Fibroblast of the conjunctiva (primary cell): ENCODE measurements around the gene NEURL3.
A peak's percentile ranks its signal among the peaks of the same experiment; 100 is the strongest.
"Not testable (repeated sequence)": the region's sequence is repeated elsewhere in the genome, so short reads cannot be mapped to it uniquely, and the experiment has no call there.

ENCODE experiments used
- DNase-seq: peaks from one replicate; pipeline ENCODE4 v3.0.0-alpha.2; 2010; ENCODE audit warnings: low read depth

NEURL3 gene

DNA sequence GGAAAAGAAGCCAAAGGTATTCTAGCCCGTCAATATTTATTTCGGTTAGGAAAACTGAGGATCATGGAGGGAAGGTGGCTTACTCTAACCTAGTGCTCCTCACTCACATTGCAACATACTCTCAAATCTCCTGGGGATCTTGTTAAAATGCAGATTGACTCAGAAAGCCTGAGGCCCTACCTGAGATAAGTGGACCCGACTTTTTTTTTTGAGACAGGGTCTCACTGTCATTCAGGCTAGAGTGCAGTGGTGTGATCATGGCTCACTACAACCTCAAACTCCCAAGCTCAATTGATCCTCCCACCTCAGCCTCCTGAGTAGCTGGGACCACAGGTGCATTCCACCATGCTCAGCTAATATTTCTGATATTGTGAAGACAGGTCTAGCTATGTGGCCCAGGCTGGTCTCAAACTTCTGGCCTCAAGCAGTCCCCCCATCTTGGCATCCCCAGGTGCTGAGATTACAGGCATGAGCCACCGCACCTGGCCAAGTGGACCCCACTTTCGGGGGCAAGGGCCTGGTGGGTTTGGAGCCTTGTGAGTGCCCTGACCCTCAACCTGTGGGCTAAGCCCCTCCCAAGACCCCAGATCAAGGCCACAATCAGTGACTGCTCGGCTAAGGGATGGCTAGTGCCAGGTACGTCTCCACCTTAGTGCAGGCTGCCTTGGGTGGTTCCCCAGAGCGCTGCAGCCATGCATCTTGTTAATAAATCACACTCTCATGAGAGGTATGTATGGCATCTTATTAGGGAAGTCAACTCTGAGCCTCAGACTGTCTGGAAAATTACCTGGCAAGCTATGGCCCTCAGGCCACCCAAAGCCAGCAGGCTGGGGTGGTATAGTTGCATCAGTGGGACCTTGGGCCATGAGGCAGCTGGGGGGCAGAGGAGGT lies 1.1 kb upstream of the NEURL3 start:
- DNase-seq = no peak

DNA sequence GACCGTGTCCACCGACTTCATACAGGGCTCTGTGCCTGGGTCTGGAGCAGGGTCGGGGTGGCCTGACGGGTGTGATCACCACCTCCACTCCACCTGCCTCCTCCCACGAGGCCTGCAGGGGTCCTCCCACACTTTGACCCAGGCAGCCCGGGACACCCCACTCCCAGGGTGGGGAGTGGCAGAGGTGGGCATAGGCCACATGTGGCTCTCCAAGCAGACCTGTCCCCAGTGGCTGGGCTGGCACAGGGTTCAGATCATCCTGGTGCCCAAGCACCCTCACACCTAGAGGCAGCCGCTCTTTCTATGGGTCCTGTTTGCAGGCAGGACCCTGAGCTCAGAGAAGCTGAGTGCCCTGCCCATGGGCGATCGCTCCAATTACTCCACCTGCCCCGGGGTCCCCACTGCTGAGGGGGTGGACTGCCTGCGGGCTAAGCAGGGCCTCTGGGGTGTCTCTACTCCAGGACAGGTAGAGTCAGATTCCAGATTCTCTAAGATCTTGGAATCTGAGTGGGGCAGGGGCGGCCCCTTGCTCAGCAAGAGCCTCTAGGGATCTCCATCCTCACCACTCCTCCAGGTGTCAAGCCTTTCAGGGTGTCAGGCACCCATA lies 1.4 kb downstream of the NEURL3 start:
- DNase-seq = no peak

DNA sequence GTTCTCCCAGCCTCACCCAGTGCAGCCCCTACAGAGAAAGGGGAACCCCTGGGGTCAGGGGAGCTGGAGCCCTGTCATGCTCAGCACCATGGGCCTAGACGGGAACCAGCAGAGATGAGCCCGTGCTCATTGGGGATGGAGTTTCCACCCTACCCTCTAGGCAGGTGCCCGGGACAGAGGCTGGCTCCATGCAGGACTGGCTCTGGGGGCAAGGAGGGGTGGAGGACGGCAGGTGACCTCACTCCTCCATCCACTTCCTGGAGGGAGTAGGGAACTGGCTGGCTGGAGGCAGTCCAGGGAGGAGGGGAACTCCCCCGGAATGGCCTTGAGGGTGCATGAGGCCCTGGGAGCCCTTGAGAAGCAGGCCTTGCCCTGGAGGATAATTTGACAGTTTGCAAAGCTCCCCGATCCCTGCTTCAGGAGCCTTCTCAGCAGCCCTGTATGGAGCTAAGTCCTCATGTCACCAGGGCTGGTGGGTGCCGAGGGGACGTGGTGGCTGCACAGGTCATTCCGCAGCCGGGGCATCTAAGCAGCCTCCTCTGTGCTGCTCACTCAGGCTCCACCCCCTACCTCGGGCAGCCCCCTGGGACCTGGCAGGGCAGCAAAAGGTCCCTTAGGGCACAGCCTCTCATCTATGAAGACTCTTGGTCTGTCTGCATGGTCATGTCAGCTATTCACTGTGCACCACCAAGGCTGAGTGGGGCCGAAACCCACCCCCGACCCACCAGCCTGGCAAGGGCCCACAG lies 2.1 kb downstream of the NEURL3 start:
- DNase-seq = no peak

DNA sequence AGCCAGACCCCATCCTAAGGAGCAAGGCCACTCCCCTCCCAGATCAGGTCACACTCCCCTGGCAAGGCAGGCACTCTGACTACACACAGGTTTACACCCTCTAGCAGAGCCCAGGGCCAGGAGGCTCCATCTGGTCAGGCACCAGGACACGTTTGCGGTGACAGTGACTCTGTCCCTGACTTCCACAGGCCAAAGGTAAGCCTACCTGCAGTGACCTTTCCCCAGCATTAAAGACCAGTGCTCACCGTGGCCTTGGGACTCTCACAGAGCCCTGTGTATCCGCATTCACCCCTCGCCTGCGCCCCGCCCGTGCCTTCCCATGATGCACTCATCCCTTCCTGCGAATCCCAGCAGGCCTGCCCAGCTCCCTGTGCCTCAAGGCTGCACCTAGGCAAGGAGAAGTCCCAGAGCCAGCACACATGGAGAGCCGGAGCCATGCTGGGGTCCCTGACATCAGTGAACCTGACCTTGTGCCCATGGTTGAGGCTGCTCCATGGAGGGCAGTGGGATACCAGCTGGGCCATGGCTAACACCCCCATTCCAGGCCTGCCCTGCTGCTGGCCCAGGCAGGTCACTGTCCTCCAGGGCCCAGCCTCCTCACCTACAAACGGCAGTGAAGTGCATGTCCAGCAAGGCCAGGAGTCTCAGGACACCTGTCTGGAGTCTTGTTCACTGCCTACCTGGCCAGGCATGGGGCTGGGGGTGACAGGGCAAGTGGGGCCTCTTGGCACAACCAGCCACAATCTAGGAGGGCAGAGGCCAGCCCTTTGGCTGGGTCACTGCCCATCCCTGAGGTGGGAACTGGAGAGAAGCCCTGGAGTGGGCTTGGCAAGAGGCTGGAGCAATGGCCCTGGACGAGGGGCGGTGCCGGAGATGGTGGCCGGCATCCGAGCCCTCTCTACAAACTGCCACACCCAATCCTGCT lies 3.0 kb downstream of the NEURL3 start:
- no peak for DNase-seq

DNA sequence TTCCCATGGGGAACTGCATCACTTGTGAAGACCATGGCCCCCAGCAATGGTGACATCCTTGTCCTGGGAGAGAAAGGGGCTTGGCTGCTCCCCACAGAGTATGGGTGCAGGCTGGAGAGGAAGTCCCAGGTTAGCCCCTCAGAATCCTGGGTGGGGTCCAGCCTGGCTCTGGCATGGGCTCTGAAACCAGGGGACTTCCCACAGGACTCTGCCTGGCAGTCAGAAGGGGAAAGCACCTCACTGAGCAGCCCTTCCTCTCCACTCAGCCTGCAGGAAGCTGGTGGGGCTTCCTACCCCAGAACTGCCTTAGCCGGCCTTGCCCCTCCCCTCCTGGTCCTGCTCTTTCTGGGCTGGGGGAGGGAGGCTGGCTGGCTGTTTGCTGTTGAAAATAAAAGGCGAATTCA lies 3.7 kb downstream of the NEURL3 start:
- no peak for DNase-seq

- DNase-seq = no peak
Measured at GRCh38 chr2:96500385-96501066, 4.6 kb downstream of the NEURL3 start.

DNA sequence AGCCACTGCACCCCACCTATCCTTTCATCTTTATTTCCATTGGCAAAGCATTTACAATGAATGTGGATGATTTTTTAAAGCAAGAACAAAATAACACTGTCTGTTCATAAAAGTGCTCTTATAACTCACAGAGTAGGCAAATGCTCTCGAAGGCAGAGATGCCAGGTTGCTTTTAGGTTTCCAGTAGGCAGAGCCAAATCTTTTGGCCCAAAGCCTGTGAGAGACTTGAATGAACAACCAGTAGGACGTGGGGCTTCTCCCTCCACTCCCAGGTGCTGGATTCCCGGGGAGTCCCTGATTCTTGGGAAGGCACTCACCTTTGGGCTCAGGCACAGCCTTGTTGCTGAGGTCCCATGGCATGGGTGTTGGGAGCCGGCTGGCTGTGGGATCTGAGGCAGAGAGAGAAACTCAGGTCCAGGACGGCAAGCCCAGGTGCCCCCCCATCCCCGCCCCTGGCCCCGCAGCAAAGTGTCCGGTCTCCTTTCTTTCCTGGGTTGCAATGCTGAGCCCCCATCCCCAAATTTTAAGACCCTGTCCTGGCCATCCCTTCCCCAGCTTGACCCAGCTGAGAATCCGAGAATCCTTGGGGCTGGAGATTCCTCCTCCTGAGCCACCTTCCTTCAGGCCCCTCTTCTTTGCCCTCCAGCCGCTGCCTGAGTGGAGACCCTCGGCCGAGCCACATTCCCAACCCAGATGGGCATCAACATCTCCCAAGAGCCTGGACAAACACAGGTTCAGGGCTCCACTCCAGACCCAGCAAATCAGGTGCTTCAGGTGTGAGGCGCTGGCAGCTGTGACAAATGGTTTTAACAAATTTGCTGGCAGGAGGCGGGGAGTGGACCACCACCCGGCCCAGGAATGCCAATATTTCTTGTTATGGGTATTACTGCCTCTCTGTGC lies 5.8 kb downstream of the NEURL3 start:
- DNase-seq = no peak

DNA sequence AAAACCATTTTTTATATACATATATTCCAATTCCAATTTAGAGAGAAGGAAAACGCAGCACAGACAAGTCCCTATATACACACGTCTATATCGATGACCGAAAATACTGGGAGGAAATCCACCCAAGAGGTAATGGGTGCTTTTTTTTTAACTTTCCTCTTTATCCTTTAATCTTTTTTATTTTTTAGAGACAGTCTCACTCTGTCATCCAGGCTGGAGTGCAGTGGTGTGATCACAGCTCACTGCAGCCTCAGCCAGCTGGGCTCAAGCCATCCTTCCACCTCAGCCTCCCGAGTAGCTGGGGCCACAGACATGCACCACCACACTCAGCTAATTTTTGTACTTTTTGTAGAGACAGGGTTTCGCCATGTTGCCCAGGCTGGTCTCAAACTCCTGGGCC lies 6.5 kb downstream of the NEURL3 start:
- DNase-seq = not testable (repeated sequence)

DNA sequence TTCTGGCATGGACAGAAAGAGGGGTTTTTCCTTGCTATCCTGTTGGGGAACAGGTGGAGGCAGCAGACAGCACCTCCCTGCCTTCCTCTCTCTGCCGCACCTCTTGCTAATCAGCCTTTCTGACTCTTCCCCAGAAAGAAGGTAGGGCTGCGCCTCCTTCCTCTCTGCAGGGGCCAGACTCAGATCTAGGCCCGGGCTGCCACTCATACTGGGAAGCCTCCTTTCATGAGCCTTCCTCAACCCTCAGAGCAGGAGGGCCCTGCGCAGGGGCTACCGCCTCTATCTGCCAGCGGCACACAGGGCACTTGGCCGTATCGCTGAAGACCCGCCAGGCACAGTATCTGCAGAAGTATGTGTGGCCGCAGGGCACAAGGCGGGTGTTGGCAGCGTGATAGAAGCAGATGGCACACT lies 7.1 kb downstream of the NEURL3 start:
- no peak for DNase-seq

- no peak for DNase-seq
Measured at GRCh38 chr2:96495982-96496629, 9.1 kb downstream of the NEURL3 start.

- no peak for DNase-seq
Measured at GRCh38 chr2:96494188-96494587, 11.0 kb downstream of the NEURL3 start.

DNA sequence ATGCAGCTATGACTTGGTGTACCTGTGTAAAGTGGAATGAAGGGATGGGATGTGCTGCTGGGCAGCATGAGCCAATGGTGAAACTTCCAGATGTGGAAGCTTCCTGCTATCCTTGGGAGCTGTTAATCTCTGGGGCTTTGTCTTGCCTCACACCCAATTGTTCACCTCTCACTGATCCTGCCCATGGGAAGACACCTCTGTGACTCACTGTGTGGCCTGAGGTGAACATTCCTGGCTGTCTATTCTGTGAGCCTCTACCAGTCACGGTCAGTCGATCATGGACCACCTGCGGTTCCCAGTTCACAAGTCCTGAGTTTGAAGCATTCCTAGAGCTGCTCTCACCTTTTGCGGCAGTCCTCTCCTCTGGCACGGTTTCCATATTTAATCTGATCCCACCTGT lies 12.1 kb downstream of the NEURL3 start:
- DNase-seq = no peak

- no peak for DNase-seq
Measured at GRCh38 chr2:96491860-96492497, 13.2 kb downstream of the NEURL3 start.

DNA sequence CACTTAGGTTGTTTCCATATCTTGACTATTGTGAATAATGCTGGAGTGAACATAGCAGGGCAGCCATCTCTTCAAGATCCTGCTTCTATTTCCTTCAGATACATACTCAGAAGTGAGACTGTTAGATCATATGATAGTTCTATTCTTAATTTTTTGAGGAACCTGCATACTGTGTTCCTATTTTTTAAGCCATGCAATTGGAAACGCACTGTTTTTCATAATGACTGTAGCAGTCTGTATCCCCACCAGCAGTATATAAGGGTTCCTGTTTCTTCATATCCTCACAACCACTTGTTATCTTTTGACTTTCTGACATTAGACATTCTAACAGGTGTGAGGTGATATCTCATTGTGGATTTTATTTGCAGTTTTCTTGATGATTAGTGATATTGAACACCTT lies 15.5 kb downstream of the NEURL3 start:
- DNase-seq = no peak

GRCh38 chr2:96489261-96489660 lies 15.9 kb downstream of the NEURL3 start:
- DNase-seq = no peak

DNA sequence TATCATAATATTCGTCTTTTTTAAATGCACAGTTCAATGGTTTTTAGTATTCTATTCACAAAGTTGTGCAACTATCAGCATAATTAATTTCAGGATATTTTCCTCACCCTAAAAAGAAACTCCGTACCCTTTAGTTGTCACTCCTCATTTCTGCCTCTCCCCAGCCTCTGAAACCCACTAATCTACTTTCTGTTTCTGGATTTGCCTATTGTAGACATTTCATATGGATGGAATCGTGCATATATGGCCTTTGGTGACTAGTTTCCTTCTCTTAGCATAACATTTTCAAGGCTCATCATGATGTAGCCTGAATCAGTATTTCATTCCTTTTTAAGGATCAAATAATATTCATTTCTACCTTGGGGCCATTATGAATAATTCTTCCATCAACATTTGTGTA lies 18.5 kb downstream of the NEURL3 start:
- DNase-seq = no peak

DNA sequence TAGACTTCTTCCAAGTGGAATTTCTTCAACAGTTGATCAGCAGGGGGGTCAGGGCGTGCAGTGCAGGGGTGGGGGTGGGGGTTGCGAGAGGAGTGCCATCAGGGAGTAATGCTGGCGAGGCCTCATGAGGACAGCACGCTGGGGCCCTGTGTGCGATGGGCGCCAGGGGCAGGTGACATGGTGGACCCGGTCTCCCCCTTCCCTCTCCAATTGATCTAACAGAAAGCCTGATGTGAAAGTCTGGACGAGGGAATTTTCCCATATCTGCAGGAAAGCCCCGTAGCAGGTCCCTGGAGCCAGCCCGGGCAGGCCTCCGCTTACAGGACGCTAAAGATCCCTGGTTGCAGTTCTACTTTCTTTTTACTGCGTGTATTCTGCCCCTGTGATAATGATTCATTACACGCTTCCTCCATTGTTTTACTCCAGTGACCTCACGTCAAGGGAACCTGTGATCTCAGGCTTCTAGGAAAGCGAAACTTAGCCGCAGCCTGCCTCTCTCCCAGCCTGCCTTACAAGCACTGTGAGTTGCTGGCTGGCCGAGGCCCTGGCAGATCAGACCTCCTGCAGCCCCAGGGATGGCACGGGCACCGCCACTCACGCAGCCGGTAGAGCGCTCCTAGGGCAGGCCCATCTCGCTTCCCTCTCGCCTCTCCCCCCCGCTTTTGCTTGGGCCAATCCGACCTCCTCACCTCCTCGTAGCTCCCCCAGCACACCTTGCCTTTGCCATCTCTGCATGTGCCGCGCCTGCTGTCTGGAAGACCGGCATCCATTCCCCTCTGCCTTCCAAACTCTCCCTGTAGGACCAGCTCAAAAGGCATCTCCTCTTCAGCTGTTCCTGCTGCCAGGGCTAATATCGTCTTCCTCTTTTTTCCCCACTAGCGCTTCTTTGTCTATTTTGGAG lies 19.2 kb downstream of the NEURL3 start:
- DNase-seq = peak; percentile 26

GRCh38 chr2:96485350-96485749 lies 19.8 kb downstream of the NEURL3 start:
- no peak for DNase-seq
